Activated naive CD4-positive, alpha-beta T cell treated with anti-CD3 and anti-CD28 coated beads, Interleukin-2, amount 10 ng/mL, durations not matched to agents 7 days and 5 days (primary cell): ENCODE data around the gene TUBA8.
"Not testable (repeated sequence)": the region's sequence is repeated elsewhere in the genome, so short reads cannot be mapped to it uniquely, and the experiment has no call there.

Experiments used
- CTCF ChIA-PET: fragments of 350-600 bp; sonication (Branson Sonifier 250); formaldehyde crosslinking; loops from one replicate; lab custom pipeline; 2021; ENCODE audit warnings: antibody characterized with exemption; lab: Charles Lee
- DNase-seq: peaks from one replicate; pipeline ENCODE4 v3.0.0-alpha.2; 2020
- H3K27ac Mint-ChIP-seq: one replicate; pipeline ENCODE4 v1.8.0; 2021; ENCODE audit warnings: mild to moderate bottlenecking, moderate library complexity, mixed read lengths
- H3K27me3 Mint-ChIP-seq: one replicate; pipeline ENCODE4 v1.8.0; 2021; ENCODE audit warnings: mild to moderate bottlenecking, mixed read lengths
- H3K36me3 Mint-ChIP-seq: one replicate; pipeline ENCODE4 v1.8.0; 2021; ENCODE audit warnings: mixed read lengths
- H3K4me1 Mint-ChIP-seq: one replicate; pipeline ENCODE4 v1.8.0; 2021; ENCODE audit warnings: mixed read lengths
- H3K4me3 Mint-ChIP-seq: one replicate; pipeline ENCODE4 v1.8.0; 2021; ENCODE audit warnings: mild to moderate bottlenecking, moderate library complexity, mixed read lengths
- H3K9me3 Mint-ChIP-seq: one replicate; pipeline ENCODE4 v1.8.0; 2021; ENCODE audit warnings: mixed read lengths

Gene TUBA8

GRCh38 chr22:18145676-18146388, 35.2 kb downstream of the TUBA8 start:
- H3K4me3 Mint-ChIP-seq, result no peak overlapping the region
- no peak overlapping the region for H3K27ac Mint-ChIP-seq
- H3K27me3 Mint-ChIP-seq, result no peaks in the 10 kb centered on the region
- CTCF ChIA-PET, result no interaction called here
- no peak for DNase-seq
- H3K9me3 Mint-ChIP-seq, result peaks cover 3% of the 10 kb centered on the region
- H3K4me1 Mint-ChIP-seq, result peaks cover 28% of the 10 kb centered on the region
- peaks cover 5% of the 10 kb centered on the region for H3K36me3 Mint-ChIP-seq

- peaks cover 33% of the 10 kb centered on the region for H3K4me1 Mint-ChIP-seq
- no peak overlapping the region for H3K27ac Mint-ChIP-seq
- H3K27me3 Mint-ChIP-seq, result no peaks in the 10 kb centered on the region
- DNase-seq, result no peak
- H3K9me3 Mint-ChIP-seq, result peaks cover under 1% of the 10 kb centered on the region
- no peak overlapping the region for H3K4me3 Mint-ChIP-seq
- CTCF ChIA-PET, result interaction anchor here (1.1 kb wide), 1 partner anchor 87 kb away, joined by 5 read pairs; no protein-coding TSS in a partner anchor
- H3K36me3 Mint-ChIP-seq, result peaks cover 6% of the 10 kb centered on the region
These were observed 35.8 kb downstream of the TUBA8 start for GRCh38 chr22:18146389-18146753.

DNA sequence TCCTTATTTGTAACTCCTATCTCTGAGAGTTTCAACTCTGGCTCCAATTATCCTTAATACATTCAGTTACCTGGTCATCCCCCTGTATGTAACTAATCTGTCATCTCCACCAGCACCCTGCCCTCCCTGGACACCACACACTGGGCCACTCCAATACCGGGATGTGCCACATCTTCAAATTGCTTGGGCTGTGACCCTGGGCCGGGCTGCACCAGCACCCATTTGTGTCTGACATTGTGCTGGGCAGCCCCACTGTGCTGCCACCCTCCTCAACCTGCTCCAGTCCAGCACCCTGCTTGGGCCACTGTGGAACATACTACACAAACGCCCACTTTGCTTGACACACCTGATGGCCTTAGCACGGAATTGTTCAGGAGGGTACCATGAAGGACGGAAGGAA, 37.2 kb downstream of the TUBA8 start:
- Mint-ChIP-seq H3K4me3 (no peak overlapping the region), H3K36me3 (peaks cover 10% of the 10 kb centered on the region), H3K4me1 (peaks cover 47% of the 10 kb centered on the region), H3K9me3 (no peaks in the 10 kb centered on the region), H3K27me3 (no peaks in the 10 kb centered on the region), H3K27ac (no peak overlapping the region)
- DNase-seq, result no peak
- CTCF ChIA-PET, result no interaction called here

GRCh38 chr22:18148293-18148965, 37.8 kb downstream of the TUBA8 start:
- Mint-ChIP-seq H3K9me3 (no peaks in the 10 kb centered on the region), H3K4me1 (peaks cover 50% of the 10 kb centered on the region), H3K27ac (no peak overlapping the region), H3K4me3 (peak overlapping the region; percentile 87), H3K36me3 (peaks cover 11% of the 10 kb centered on the region), H3K27me3 (no peaks in the 10 kb centered on the region)
- CTCF ChIA-PET, result no interaction called here
- no peak for DNase-seq

- Mint-ChIP-seq H3K9me3 (no peaks in the 10 kb centered on the region), H3K4me1 (peaks cover 65% of the 10 kb centered on the region), H3K36me3 (peaks cover 29% of the 10 kb centered on the region), H3K27me3 (no peaks in the 10 kb centered on the region), H3K27ac (peak overlapping the region; percentile 64), H3K4me3 (peak overlapping the region; percentile 66)
- DNase-seq, result peak; percentile 71
- CTCF ChIA-PET, result interaction anchor here (1.0 kb wide), 1 partner anchor 73 kb away, joined by 3 read pairs; no protein-coding TSS in a partner anchor
These were observed 41.9 kb downstream of the TUBA8 start for GRCh38 chr22:18152519-18152918.

- Mint-ChIP-seq H3K27ac (peak overlapping the region; percentile 33), H3K4me1 (peaks cover 47% of the 10 kb centered on the region), H3K36me3 (peaks cover 32% of the 10 kb centered on the region), H3K27me3 (no peaks in the 10 kb centered on the region), H3K4me3 (no peak overlapping the region), H3K9me3 (no peaks in the 10 kb centered on the region)
- CTCF ChIA-PET, result no interaction called here
- no peak for DNase-seq
These were observed 44.3 kb downstream of the TUBA8 start for GRCh38 chr22:18154821-18155390.

DNA sequence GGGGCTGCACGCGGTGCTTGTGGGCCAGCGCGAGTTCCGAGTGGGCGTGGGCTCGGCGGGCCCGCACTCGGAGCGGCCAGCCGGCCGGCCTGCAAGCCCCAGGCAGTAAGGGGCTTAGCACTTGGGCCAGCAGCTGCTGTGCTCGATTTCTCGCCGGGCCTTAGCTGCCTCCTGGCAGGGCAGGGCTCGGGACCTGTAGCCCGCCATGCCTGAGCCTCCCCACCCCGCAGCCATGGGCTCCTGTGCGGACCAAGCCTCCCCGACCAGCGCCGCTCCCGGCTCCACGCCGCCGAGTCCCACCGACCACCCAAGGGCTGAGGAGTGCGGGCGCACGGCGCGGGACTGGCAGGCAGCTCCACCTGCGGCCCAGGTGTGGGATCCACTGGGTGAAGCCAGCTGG, 44.9 kb downstream of the TUBA8 start:
- H3K9me3 Mint-ChIP-seq, DNase-seq, H3K27me3 Mint-ChIP-seq, H3K27ac Mint-ChIP-seq, CTCF ChIA-PET, H3K4me3 Mint-ChIP-seq: not testable (repeated sequence)
- H3K4me1 Mint-ChIP-seq, result peaks cover 41% of the 10 kb centered on the region
- peaks cover 30% of the 10 kb centered on the region for H3K36me3 Mint-ChIP-seq

GRCh38 chr22:18156878-18157713, 46.5 kb downstream of the TUBA8 start:
- peaks cover 27% of the 10 kb centered on the region for H3K36me3 Mint-ChIP-seq
- H3K27ac Mint-ChIP-seq, result peak overlapping the region; percentile 37
- H3K4me3 Mint-ChIP-seq, result no peak overlapping the region
- no peaks in the 10 kb centered on the region for H3K9me3 Mint-ChIP-seq
- no peaks in the 10 kb centered on the region for H3K27me3 Mint-ChIP-seq
- DNase-seq, result peak; percentile 70
- peaks cover 25% of the 10 kb centered on the region for H3K4me1 Mint-ChIP-seq
- CTCF ChIA-PET, result no interaction called here

DNA sequence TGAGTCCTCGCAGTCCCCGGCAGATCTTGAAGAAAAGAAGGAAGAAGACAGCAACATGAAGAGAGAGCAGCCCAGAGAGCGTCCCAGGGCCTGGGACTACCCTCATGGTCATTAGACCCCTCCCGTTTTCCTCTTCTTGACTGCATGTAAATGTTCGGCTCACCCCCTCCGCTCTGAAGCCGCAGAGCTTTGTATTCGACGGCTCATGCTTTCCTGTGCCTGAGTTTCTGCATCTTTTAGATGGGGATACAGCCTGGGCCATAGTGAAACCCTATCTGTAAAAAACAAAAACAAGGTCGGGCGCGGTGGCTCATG, 47.1 kb downstream of the TUBA8 start:
- H3K36me3 Mint-ChIP-seq, result peaks cover 24% of the 10 kb centered on the region
- peaks cover 19% of the 10 kb centered on the region for H3K4me1 Mint-ChIP-seq
- DNase-seq, result no peak
- CTCF ChIA-PET, result no interaction called here
- peak overlapping the region; percentile 26 for H3K27ac Mint-ChIP-seq
- H3K9me3 Mint-ChIP-seq, result no peaks in the 10 kb centered on the region
- H3K27me3 Mint-ChIP-seq, result no peaks in the 10 kb centered on the region
- no peak overlapping the region for H3K4me3 Mint-ChIP-seq

DNA sequence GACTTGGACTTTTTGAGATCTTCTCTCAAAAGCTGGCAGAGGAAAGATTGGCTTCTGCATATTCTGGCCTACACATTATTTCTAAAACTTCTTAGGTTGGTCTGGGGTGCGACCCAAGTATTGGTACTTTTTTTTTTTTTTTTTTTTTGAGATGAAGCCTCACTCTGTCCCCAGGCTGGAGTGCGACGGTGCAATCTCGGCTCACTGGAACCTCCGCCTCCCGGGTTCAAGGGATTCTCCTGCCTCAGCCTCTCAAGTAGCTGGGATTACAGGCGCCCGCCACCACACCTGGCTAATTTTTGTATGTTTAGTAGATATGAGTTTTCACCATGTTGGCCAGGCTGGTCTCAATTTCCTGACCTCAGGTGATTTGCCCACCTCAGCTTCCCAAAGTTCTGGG, 50.0 kb downstream of the TUBA8 start:
- H3K4me3 Mint-ChIP-seq, CTCF ChIA-PET, H3K27me3 Mint-ChIP-seq, H3K9me3 Mint-ChIP-seq, DNase-seq, H3K27ac Mint-ChIP-seq, H3K4me1 Mint-ChIP-seq: not testable (repeated sequence)
- H3K36me3 Mint-ChIP-seq, result peaks cover 20% of the 10 kb centered on the region

DNA sequence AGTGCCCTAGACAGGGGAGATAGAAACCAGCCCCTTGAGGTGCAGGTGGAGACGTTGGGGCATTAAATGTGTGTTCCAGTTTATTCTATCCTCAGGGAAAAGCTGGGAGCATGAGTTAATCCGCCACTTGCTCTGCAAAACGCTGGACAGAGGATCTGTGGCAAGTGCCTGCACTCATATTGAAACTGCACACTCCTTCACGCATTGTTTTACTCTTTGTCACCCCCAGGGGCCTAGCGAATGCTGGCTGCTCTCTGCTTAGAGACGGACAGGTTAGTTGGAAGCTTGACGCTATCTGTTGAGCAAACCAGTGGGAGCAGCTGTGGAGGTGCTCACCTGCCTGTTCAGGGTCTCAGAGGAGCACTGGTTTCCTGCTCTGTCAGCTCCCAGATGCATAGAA, 53.2 kb downstream of the TUBA8 start:
- DNase-seq, H3K4me3 Mint-ChIP-seq, H3K9me3 Mint-ChIP-seq, H3K27ac Mint-ChIP-seq, H3K4me1 Mint-ChIP-seq, CTCF ChIA-PET, H3K27me3 Mint-ChIP-seq: not testable (repeated sequence)
- peaks cover 21% of the 10 kb centered on the region for H3K36me3 Mint-ChIP-seq

DNA sequence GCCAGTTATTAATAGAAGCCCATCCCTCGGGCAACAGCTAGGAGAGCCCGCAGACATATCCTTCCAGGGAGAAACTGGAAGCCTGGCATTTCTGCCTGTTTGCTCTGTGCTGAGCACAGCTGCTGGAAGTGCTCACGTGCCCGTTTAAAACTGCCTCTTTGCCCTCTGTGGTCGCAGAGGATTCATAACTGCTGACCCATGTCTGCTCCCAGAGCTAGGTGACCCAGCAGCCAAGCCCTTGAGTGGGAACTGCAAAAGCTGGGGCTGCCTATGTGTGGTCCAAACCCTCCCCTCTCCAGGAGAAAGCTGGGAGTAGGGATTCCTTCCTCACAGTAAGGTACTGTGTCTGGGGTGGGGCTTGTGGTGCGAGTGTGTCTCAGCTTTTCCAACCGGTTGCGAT, 54.0 kb downstream of the TUBA8 start:
- H3K4me1 Mint-ChIP-seq, H3K4me3 Mint-ChIP-seq, H3K9me3 Mint-ChIP-seq, H3K27ac Mint-ChIP-seq, CTCF ChIA-PET, DNase-seq, H3K27me3 Mint-ChIP-seq: not testable (repeated sequence)
- H3K36me3 Mint-ChIP-seq, result peaks cover 22% of the 10 kb centered on the region

- H3K9me3 Mint-ChIP-seq, H3K4me1 Mint-ChIP-seq, CTCF ChIA-PET, DNase-seq, H3K27me3 Mint-ChIP-seq, H3K4me3 Mint-ChIP-seq, H3K27ac Mint-ChIP-seq: not testable (repeated sequence)
- peaks cover 23% of the 10 kb centered on the region for H3K36me3 Mint-ChIP-seq
These were observed 54.7 kb downstream of the TUBA8 start for GRCh38 chr22:18165356-18165755.

DNA sequence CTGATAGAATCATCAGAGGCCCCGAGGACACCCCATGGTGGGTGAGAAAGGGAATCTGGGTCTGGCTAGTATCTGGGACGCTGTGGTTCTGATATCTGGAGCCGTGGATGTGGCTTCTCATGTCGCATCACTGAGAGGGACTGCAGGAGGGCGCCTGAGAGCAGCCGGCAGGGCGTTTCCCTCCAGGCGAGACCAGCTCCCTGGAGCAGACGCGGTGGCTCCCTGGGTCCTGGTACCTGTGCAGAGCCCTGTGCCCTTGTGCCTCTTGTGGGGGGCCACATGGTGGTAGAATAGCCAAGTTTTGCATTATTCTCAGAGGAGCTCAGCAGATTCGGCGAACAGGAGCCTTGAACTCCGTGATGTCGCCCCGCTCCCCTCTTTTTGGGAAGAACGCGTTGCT, 59.7 kb downstream of the TUBA8 start:
- H3K9me3 Mint-ChIP-seq, H3K27me3 Mint-ChIP-seq, DNase-seq, CTCF ChIA-PET, H3K4me3 Mint-ChIP-seq, H3K4me1 Mint-ChIP-seq, H3K27ac Mint-ChIP-seq: not testable (repeated sequence)
- peaks cover 28% of the 10 kb centered on the region for H3K36me3 Mint-ChIP-seq
